ENCODE results near the gene FNDC3B.

DNA sequence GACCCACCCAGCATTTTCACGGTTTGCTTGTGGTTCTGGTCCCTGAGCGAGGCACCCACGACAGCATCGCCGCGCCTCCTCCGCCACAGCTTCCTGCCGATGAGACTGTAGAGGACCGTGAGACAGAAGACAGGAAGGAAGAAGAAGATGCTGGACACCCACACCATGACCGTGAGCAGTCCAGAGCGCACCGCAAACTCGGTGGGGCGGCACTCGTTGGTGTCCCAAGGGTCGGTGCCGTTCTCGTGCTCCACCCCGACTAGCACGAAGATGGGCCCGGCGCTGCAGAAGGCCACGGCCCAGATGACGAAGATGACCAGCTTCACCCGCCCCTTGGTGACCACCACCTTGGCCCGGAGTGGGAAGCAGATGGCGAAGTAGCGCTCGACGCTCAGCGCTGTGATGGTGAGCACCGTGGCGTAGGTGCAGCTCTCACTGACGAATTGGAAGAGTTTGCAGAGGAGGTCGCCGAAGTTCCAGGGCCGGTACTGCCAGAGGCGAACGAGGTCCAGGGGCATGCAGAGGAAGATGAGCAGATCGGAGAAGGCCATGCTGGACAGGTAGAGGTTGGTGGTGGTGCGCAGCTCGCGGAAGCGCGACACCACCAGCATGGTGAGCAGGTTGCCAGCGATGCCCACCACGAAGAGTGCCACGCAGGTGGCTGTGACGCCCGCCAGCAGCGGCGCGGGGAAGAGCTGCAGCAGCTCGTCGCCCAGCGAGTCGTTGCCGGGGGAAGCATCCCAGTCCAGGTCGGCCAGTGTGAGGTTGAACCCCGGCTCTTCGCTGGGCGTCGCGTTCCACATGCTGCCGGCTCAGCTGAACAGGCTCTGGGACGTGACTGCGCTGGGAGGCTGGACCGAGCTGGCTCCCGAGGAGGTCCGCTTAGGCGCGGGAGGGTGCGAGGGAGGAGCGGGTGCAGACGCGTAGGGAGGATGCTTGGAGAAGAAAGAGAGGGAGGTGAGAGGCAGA is 408.5 kb downstream of the FNDC3B start, which contains the start of gene GHSR:
- TF ChIP-seq EP300 (IDR thresholded peaks at IDR 0.05; ENCODE audit: borderline replicate concordance) = no peak
- no peak for TF ChIP-seq YY1 (IDR thresholded peaks at IDR 0.05; ENCODE audit: low read depth)
- TF ChIP-seq, protein P1, sequence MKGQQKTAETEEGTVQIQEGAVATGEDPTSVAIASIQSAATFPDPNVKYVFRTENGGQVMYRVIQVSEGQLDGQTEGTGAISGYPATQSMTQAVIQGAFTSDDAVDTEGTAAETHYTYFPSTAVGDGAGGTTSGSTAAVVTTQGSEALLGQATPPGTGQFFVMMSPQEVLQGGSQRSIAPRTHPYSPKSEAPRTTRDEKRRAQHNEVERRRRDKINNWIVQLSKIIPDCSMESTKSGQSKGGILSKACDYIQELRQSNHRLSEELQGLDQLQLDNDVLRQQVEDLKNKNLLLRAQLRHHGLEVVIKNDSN (IDR thresholded peaks at IDR 0.05) = no peak
- TF ChIP-seq, protein P2, sequence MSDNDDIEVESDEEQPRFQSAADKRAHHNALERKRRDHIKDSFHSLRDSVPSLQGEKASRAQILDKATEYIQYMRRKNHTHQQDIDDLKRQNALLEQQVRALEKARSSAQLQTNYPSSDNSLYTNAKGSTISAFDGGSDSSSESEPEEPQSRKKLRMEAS (IDR thresholded peaks at IDR 0.05) = no peak

All from Ishikawa (cell line).